Testis (tissue), 3 donors: Measurements from ENCODE around the gene MRM2. TPM values are rescaled to one million over a fixed set of nuclear protein-coding genes. Genes with fewer than 3 reads are reported as not detected.

Source experiments
- DNase-seq: peaks from one replicate; pipeline ENCODE4 v3.0.0-alpha.2; 2019
- H3K27ac ChIP-seq, 2 donors: fragments of 200-600 bp; sonication (generic); one replicate each; pipeline ENCODE4 v1.5.1; 2019
- H3K27me3 ChIP-seq: fragments of 200-600 bp; sonication (generic); one replicate; pipeline ENCODE4 v1.5.1; 2019
- H3K36me3 ChIP-seq: fragments of 200-600 bp; sonication (generic); one replicate; pipeline ENCODE4 v1.5.1; 2017; ENCODE audit warnings: low read depth; ENCODE audit errors: missing control alignments
- H3K4me1 ChIP-seq: fragments of 200-600 bp; sonication (generic); one replicate; pipeline ENCODE4 v1.5.1; 2019
- H3K4me3 ChIP-seq, 2 donors: fragments of 200-600 bp; sonication (generic); one replicate each; pipeline ENCODE4 v1.5.1; 2017 to 2019
- H3K9me3 ChIP-seq: fragments of 200-600 bp; sonication (generic); one replicate; pipeline ENCODE4 v1.5.1; 2017
- CTCF ChIP-seq, 3 experiments: fragments of 450-650 bp in 2 of 3; fragments of 200-600 bp in 1 of 3; sonication (generic) in 1 of 3; IDR thresholded peaks; one replicate each; pipeline ENCODE4 v1.5.1; 2016 to 2019; ENCODE audit warnings: antibody characterized with exemption in 3 of 3, mild to moderate bottlenecking in 2 of 3, moderate library complexity in 1 of 3
- POLR2A ChIP-seq: fragments of 450-650 bp; IDR thresholded peaks from one replicate; pipeline ENCODE4 v1.6.1; 2017; ENCODE audit warnings: antibody characterized with exemption, mild to moderate bottlenecking, moderate library complexity
- WGBS, 2 donors: methylation state at CpG; one replicate each; pipeline ENCODE4 v1.1.5; 2018; 5-methylcytosine and 5-hydroxymethylcytosine counted together
- intact Hi-C: fragments of 100-400 bp; cut with DNase I; formaldehyde crosslinking; loops from one replicate; pipeline ENCODE4 v1.15.1; 2023; ENCODE audit warnings: low total_unique reads
- polyA plus RNA-seq: library from polyadenylated mRNA; stranded (reverse); fragments of 350-450 nt; fragmentation: Illumina TruSeq; extraction: RNeasy Lipid Tissue Mini Kit (QIAGEN cat#74804); gene quantifications from one replicate; pipeline ENCODE4 v1.2.3, GENCODE V29; 2014; ENCODE audit warnings: low read depth, low replicate concordance; ENCODE audit not compliant: insufficient read depth
- total RNA-seq, 2 donors: library from RNA; depleted of rRNA; stranded (reverse); fragments of >200 nt; gene quantifications; one replicate each; pipeline ENCODE4 v1.2.3, GENCODE V29; 2016

Gene MRM2
- total and polyA plus RNA-seq, 3 donors from 2014 or later = 18.1 to 31.2 (median 20.5) TPM

- DNase-seq = no peak
- Histone ChIP-seq H3K9me3 (no peaks in the 10 kb centered on the region), H3K27me3 (no peaks in the 10 kb centered on the region), H3K27ac (no peak overlapping the region), H3K36me3 (no peaks in the 10 kb centered on the region), H3K4me3 (no peak overlapping the region), H3K4me1 (peaks cover 5% of the 10 kb centered on the region)
- intact Hi-C loops = no loop called here
- TF ChIP-seq CTCF (IDR thresholded peaks at IDR 0.05) (no peak), POLR2A (no peak)
- WGBS, 2 donors = 95 to 99% methylated on average over 12 to 16 of the region's 16 CpGs
Measured at GRCh38 chr7:2199528-2199927, 42.5 kb downstream of the MRM2 start.

GRCh38 chr7:2198760-2199159 is 43.2 kb downstream of the MRM2 start:
- intact Hi-C loops = no loop called here
- TF ChIP-seq POLR2A (no peak), CTCF (IDR thresholded peaks at IDR 0.05) (no peak)
- H3K27ac ChIP-seq = no peak overlapping the region
- no peak overlapping the region for H3K4me3 ChIP-seq
- DNase-seq = no peak
- H3K4me1 ChIP-seq = no peaks in the 10 kb centered on the region
- no peaks in the 10 kb centered on the region for H3K27me3 ChIP-seq
- H3K36me3 ChIP-seq = no peaks in the 10 kb centered on the region
- no peaks in the 10 kb centered on the region for H3K9me3 ChIP-seq
- 93 to 97% methylated on average over 3 to 10 of the region's 10 CpGs for WGBS, 2 donors

- DNase-seq = no peak
- 95 to 98% methylated on average over 12 to 15 of the region's 15 CpGs for WGBS, 2 donors
Measured at GRCh38 chr7:2198206-2198605, 43.8 kb downstream of the MRM2 start.

GRCh38 chr7:2197436-2198155 is 44.4 kb downstream of the MRM2 start:
- Histone ChIP-seq H3K9me3 (no peaks in the 10 kb centered on the region), H3K27ac (no peak overlapping the region), H3K27me3 (no peaks in the 10 kb centered on the region), H3K4me3 (no peak overlapping the region), H3K4me1 (no peaks in the 10 kb centered on the region), H3K36me3 (no peaks in the 10 kb centered on the region)
- intact Hi-C loops = no loop called here
- no peak for TF ChIP-seq CTCF (IDR thresholded peaks at IDR 0.05)
- TF ChIP-seq POLR2A = no peak
- WGBS, 2 donors = 91% methylated on average over 19 to 21 of the region's 21 CpGs
- no peak for DNase-seq

More at GRCh38 chr7:2198206-2198605, 43.8 kb downstream of the MRM2 start:
- intact Hi-C loops = no loop called here
- Histone ChIP-seq H3K36me3 (no peaks in the 10 kb centered on the region), H3K27me3 (no peaks in the 10 kb centered on the region), H3K9me3 (no peaks in the 10 kb centered on the region), H3K27ac (no peak overlapping the region), H3K4me1 (no peaks in the 10 kb centered on the region), H3K4me3 (no peak overlapping the region)
- TF ChIP-seq POLR2A (no peak), CTCF (IDR thresholded peaks at IDR 0.05) (no peak)
